GM19025 (cell line): ENCODE data around the gene HCN3.
"Not testable (repeated sequence)": the region's sequence is repeated elsewhere in the genome, so short reads cannot be mapped to it uniquely, and the experiment has no call there.

Experiments used
- ATAC-seq: cut with Tn5 transposase; IDR thresholded peaks from one replicate; pipeline ENCODE4 v1.9.1; 2021; ENCODE audit warnings: mild to moderate bottlenecking, low read depth, moderate library complexity; ENCODE audit not compliant: unreplicated experiment

The HCN3 gene

GRCh38 chr1:155277070-155277901 is at the start of gene HCN3:
TSS of gene HCN3 (plus strand) at chr1:155277463. CDS start at chr1:155277591, 128 bp downstream.
- ATAC-seq, result peak; percentile 61

GRCh38 chr1:155228096-155228427 is 49.2 kb upstream of the HCN3 start:
- ATAC-seq, result no peak

DNA sequence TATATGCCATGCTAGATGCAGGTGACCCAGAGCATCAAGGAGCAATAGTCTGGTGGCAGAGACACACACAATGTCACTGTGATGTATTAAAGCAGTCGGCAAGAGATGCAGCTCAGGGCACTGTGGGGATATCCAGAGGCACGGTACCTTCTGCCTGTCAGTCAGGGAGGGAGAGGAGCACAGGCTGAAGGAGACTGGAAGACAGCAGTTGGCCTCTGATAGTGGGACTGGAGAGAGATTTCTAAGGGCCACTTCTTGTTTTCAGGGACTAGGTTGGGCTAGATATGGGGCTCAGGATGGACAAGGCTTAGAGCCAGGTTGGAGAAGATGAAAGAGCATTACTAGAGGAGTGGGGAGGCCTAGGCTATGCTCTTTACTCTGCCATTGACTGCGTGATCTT is 46.0 kb upstream of the HCN3 start:
- ATAC-seq, result not testable (repeated sequence)

DNA sequence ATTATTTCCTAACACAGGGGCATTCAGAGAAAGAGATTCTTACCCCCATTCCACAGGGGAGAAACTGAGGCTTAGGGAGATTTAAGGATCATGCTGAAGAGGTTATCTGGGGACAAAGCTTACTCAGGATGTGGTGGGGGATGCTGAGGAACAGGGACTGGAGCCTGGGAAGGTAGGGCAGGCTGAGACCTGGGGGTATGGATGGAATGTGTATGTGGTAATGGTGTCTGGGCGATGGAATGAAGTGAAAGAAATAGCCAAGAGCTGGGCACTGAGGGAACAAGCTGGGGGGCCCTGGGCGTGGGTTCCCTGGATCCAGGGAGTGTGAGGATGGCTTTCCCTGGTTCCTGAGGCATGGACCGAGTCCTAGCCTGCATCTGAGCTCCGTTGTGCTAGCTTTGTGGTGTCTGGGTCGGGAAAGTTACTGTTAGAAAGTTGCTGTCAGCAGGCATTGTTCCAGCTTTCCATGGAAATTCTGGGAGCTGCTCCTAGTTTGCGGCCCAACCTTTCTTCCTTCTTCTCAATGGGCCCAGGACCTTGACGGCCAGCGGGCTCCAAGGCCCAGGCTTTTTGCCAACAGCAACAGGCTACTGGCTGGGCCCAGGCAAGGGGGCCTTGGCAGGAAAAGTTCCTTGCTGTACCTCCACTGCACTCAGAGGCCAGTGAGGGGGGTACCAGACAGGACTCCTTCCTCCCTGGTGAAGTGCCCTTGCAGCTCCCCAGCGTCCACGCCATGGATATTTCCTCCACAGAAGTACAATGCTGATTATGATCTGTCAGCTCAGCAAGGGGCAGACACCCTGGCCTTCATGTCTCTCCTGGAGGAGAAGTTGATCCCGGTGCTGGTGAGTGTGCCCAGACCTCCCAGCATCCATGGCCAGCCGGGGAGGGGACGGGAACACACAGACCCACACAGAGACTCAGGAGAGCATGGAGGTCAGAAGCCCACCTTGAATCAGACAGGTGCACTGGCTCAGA is 45.0 kb upstream of the HCN3 start:
- not testable (repeated sequence) for ATAC-seq

DNA sequence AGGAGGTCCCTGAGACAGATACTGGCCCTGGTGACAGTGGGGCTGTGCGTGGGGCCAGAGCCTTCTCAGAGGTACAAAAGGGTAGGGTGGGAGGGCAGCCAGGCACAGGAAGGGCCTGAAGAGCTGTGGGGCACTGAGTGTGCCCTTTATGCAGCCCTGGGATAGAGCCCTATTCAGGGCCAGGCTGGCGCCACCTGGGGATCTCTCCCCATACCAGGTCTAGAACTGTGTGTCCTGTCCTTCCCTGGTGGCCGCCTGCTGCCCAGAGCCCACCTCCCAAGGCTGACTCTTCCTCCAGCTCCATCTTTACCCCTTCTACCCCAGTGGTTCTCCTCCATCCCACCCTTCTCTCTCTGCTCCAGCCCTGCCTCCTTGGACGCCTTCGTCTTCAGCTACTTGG is 43.8 kb upstream of the HCN3 start:
- ATAC-seq, result not testable (repeated sequence)

- ATAC-seq, result not testable (repeated sequence)
These were observed 41.9 kb upstream of the HCN3 start for GRCh38 chr1:155235375-155235774.

GRCh38 chr1:155236451-155236850 is 40.8 kb upstream of the HCN3 start:
- no peak for ATAC-seq

DNA sequence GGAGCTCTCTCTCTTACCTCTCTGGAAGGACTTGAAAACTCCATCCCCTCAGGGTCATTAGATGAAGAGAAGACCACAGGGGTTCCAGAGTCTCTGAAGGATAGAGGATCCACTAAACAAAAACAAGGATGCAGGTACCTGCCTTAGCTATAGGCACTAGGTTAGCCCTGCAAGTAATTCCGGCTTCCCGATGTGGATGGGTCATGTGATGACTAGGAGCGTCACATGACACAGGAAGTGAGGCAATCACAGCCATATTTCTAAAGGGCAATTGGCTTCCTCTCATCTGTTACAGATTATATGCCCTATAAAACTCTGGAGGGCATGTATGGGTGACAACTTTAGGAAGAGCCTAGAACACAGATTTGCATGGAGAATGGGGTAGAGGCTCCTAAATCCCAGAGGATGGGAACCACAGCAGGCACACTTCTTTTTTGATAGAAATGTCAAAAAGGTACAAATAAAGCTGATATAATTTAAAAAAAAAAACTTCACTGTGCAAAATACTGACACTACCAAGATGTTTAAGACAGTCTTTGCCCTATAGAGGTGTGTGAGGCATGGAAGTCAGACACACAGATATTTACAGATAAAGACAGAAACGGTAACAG is 36.1 kb upstream of the HCN3 start:
- ATAC-seq, result no peak

DNA sequence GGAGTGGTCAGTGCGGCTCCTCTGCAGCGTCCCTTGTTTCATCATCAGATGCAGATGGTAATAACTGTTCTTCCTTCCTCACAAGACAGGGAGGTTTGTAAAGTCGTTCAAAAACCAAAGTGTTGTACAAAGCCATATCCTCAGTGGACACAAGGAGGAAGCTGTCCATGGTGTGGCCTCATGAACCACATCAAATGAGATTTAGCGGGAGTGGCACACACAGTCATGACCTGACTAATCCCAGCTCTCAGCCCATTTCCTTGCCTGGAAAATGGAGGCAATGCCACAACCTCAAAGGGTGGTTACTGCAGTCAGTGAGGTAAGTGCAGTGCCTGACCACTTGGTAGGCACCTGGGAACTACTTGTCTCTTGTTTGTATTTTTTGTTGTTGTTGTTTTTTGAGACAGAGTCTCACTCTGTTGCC is 35.4 kb upstream of the HCN3 start:
- no peak for ATAC-seq

GRCh38 chr1:155242805-155243358 is 34.4 kb upstream of the HCN3 start:
- ATAC-seq, result no peak

DNA sequence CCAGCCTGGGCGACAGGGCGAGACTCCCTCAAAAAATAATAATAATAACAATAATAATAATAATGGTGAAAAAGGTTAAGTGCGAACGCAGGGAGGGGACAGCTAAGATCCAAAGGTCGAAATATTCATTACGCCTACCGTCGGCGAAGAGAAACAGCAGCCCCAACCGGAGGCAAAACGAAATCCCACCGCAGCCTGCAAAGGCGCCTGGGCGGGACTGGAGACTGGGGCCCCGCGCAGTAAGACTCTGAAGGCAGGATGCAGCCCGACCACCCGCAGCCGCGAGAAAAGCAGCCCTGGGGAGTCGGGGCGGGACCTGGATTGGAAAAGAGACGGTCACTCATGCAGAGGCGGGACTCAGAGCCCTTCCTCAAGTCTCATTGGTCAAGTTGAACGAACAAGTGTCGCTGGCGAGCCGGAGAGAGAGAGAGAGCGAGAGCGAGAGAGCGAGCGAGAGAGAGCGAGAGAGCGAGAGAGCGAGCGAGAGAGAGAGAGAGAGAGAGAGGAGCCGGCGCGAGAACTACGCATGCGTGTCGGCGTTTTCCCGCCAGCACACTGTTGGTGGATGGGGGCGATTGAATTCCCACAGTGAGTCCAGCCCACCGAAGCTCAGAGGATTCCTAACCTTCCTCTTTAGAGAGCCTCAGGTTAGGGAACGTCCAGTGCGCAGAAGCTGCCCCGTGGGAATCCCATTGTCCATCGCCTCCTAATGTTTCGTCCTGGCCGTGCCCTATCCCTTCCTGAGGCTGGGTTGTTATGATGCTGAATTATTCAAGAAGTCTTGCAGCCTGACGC is 32.7 kb upstream of the HCN3 start:
- ATAC-seq, result peak; percentile 76

- ATAC-seq, result no peak
These were observed 32.1 kb upstream of the HCN3 start for GRCh38 chr1:155245163-155245524.

DNA sequence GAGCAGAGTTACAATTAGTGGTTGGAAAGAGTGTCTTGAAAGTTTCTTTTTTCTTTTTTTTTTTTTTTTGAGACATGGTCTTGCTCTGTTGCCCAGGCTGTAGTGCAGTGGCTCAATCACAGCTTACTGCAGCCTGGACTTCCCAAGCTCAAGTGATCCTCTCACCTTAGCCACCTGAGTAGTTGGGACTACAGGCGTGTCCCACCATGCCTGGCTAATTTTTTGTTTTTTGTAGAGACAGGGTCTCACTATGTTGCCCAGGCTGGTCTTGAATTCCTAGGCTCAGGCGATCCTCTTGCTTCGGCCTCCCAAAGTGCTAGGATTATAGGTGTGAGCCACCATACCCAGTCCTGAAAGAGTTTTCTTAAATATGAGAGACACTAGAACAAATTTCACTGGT is 30.5 kb upstream of the HCN3 start:
- ATAC-seq, result not testable (repeated sequence)

- no peak for ATAC-seq
These were observed 29.4 kb upstream of the HCN3 start for GRCh38 chr1:155247667-155248553.

- ATAC-seq, result peak; percentile 14
These were observed 27.0 kb upstream of the HCN3 start for GRCh38 chr1:155250246-155250632.

DNA sequence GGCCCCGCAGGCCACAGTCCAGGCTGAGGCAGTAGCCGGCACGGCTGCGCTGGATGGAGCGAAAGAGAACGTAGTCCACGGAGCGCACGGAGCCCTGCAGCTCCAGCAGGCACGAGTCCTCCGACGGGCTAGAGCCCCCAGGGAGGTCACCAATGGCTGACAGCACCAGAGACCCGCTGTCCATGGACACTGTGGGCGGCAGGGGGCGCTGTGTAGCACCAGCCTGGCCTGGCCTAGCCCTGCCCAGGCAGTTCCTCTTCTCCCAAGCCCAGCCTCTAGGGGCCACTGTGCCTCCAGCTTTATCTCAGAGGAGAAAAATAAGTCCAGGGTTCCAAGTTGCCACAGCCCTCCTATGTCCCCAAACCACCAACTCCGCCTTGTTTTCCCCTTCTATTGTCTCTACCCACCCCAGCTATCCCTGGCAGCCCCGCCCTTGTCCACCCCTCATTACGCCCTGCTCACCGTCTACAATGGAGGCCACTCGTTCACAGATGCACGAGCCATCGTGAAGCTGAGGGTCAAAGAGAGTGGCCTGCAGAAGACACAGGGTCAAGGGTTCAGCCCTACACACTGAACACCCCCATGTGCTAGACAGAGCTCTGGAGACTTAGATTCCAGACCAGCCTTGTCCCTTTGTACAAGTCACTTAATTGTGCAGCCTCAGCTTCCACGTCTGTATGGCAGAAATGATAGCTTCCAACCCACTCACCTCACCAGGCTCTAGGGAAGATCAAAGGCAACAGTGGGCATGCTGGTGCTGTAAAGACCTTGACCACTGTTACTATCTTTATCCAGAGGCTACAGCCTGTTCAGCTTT is 26.4 kb upstream of the HCN3 start:
- peak; percentile 86 for ATAC-seq

DNA sequence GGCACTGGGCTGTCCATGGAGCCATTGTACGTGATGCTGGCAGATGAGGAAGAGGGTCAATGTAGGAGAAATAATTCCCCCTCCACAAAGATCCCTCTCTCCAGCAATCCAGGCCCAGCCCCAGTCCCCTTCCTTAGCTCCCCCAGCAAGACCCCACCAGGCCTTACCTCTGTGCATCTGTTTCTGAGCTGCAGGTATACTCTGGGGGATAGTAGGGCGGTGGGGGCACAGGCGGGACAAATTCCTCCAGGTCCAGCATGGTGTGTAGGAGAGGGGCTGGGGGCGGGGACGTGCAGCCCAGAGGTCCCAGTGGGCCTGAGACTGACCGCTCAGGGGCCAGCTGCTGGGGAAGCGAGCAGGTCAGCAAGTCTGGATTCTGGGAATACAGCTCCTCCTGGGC is 25.7 kb upstream of the HCN3 start:
- ATAC-seq, result no peak

DNA sequence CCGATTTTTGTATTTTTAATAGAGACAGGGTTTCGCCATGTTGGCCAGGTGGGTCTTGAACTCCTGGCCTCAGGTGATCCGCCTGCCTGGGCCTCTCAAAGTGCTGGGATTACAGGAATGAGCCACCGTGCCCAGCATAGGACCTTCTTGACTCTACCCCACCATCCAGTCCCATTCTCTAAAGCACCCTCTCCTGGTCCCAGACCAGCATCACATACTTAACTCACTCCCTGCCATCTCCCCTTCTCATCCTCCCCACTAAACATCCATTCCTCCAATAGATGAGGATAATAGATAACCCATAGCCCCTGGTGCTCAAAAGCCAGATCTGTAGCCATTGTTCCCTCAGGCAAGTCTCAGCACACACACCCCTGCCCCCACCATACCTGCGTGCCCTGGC is 24.1 kb upstream of the HCN3 start:
- ATAC-seq, result no peak
